Neural cell (in vitro differentiated cells): ENCODE results near the gene CALCR. TPM values are rescaled to one million over a fixed set of nuclear protein-coding genes. Genes with fewer than 3 reads are reported as not detected.

ENCODE experiments used
- H2AFZ ChIP-seq: fragments of 200-600, 300-800 bp; sonication (generic), shearing (Covaris generic); 2 replicates; pipeline ENCODE4 v1.6.0; 2014; ENCODE audit warnings: low read depth, mild to moderate bottlenecking, antibody characterized with exemption, low read length, moderate library complexity
- H3F3A ChIP-seq: fragments of 200-600 bp; shearing (Covaris generic); 2 replicates; pipeline ENCODE4 v1.6.1; 2016; ENCODE audit warnings: mild to moderate bottlenecking, moderate library complexity, mixed read lengths, antibody characterized with exemption, low read length; ENCODE audit not compliant: insufficient read depth, poor library complexity, severe bottlenecking
- H3K27ac ChIP-seq: fragments of 200-600, 300-800 bp; sonication (generic), shearing (Covaris generic); 2 replicates; pipeline ENCODE4 v1.5.1; 2014; ENCODE audit warnings: mild to moderate bottlenecking, low read length, moderate library complexity
- H3K27me3 ChIP-seq: fragments of 300-800, 200-600 bp; sonication (generic), shearing (Covaris generic); 2 replicates; pipeline ENCODE4 v1.6.0; 2014; ENCODE audit warnings: mild to moderate bottlenecking, low read depth, low read length, moderate library complexity; ENCODE audit not compliant: insufficient read depth
- H3K36me3 ChIP-seq: fragments of 300-800, 200-600 bp; sonication (generic), shearing (Covaris generic); 2 replicates; pipeline ENCODE4 v1.5.1; 2014; ENCODE audit warnings: mild to moderate bottlenecking, antibody characterized with exemption, low read length, moderate library complexity; ENCODE audit not compliant: insufficient read depth
- H3K4me2 ChIP-seq: fragments of 300-800, 200-600 bp; sonication (generic), shearing (Covaris generic); 2 replicates; pipeline ENCODE4 v1.6.0; 2014; ENCODE audit warnings: mild to moderate bottlenecking, low read length
- H3K4me3 ChIP-seq: fragments of 300-800, 200-600 bp; sonication (generic), shearing (Covaris generic); 2 replicates; pipeline ENCODE4 v1.5.1; 2014; ENCODE audit warnings: mild to moderate bottlenecking, low read length, moderate library complexity
- H3K79me2 ChIP-seq: fragments of 200-600 bp; shearing (Covaris generic); replicated peaks from 2 replicates; pipeline ENCODE4 v1.6.0; 2014; ENCODE audit warnings: mild to moderate bottlenecking, low read length, moderate library complexity; ENCODE audit not compliant: insufficient read depth
- H3K9ac ChIP-seq: fragments of 300-800, 200-600 bp; sonication (generic), shearing (Covaris generic); 2 replicates; pipeline ENCODE4 v1.6.1; 2016; ENCODE audit warnings: mild to moderate bottlenecking, low read length, mixed read lengths
- H3K9me2 ChIP-seq: fragments of 200-600 bp; shearing (Covaris generic); 2 replicates; pipeline ENCODE4 v1.6.1; 2016; ENCODE audit warnings: mild to moderate bottlenecking, low read length, mixed read lengths; ENCODE audit not compliant: insufficient read depth
- H3K9me3 ChIP-seq: fragments of 200-600, 300-800 bp; sonication (generic), shearing (Covaris generic); 2 replicates; pipeline ENCODE4 v1.6.1; 2016; ENCODE audit warnings: mild to moderate bottlenecking, mixed run types, low read length, moderate library complexity, mixed read lengths
- H4K20me1 ChIP-seq: fragments of 200-600 bp; shearing (Covaris generic); 2 replicates; pipeline ENCODE4 v1.6.1; 2016; ENCODE audit warnings: mild to moderate bottlenecking, mixed run types; ENCODE audit not compliant: insufficient read depth
- CTCF ChIP-seq: fragments of 450-650 bp; IDR thresholded peaks from 2 replicates; pipeline ENCODE4 v1.5.1; 2014; ENCODE audit warnings: antibody characterized with exemption, mild to moderate bottlenecking, moderate library complexity; ENCODE audit not compliant: poor library complexity, severe bottlenecking
- EP300 ChIP-seq: fragments of 450-650 bp; conservative IDR thresholded peaks from 2 replicates; pipeline ENCODE4 v1.6.1; 2014; ENCODE audit warnings: antibody characterized with exemption, mild to moderate bottlenecking, moderate library complexity; ENCODE audit not compliant: poor library complexity, severe bottlenecking
- EZH2 ChIP-seq: fragments of 200-600, 300-800 bp; shearing (Covaris generic), sonication (generic); IDR thresholded peaks from 2 replicates; pipeline ENCODE4 v1.6.1; 2014; ENCODE audit warnings: antibody characterized with exemption, low read length, borderline replicate concordance, mild to moderate bottlenecking; ENCODE audit not compliant: insufficient read depth, poor library complexity, severe bottlenecking
- MXI1 ChIP-seq: fragments of 450-650 bp; conservative IDR thresholded peaks from 2 replicates; pipeline ENCODE4 v1.6.1; 2014; ENCODE audit warnings: antibody characterized with exemption, mild to moderate bottlenecking; ENCODE audit not compliant: poor library complexity, severe bottlenecking
- POLR2AphosphoS5 ChIP-seq: IDR thresholded peaks from 2 replicates; pipeline ENCODE4 v1.6.1; 2012
- RAD21 ChIP-seq: fragments of 450-650 bp; conservative IDR thresholded peaks from 2 replicates; pipeline ENCODE4 v1.6.1; 2014; ENCODE audit warnings: antibody characterized with exemption, mild to moderate bottlenecking, moderate library complexity
- REST ChIP-seq: IDR thresholded peaks from 2 replicates; pipeline ENCODE4 v1.6.1; 2012; ENCODE audit warnings: borderline replicate concordance
- SMC3 ChIP-seq: fragments of 450-650 bp; conservative IDR thresholded peaks from 2 replicates; pipeline ENCODE4 v1.6.1; 2014; ENCODE audit warnings: antibody characterized with exemption, mild to moderate bottlenecking, moderate library complexity; ENCODE audit not compliant: poor library complexity
- TAF1 ChIP-seq: IDR thresholded peaks from 2 replicates; pipeline ENCODE4 v1.6.1; 2012; ENCODE audit warnings: low read depth
- polyA plus RNA-seq: library from polyadenylated mRNA; depleted of rRNA; stranded (reverse); fragments of >200 nt; gene quantifications from 2 replicates; pipeline ENCODE4 v1.2.3, GENCODE V29; 2014

Gene CALCR
- polyA plus RNA-seq, 1 donor from 2014 or later = 3.6 TPM

- no peak overlapping the region for H3K27ac ChIP-seq
- H4K20me1 ChIP-seq = no peaks in the 10 kb centered on the region
- no peaks in the 10 kb centered on the region for H3K79me2 ChIP-seq
- H3F3A ChIP-seq = no peaks in the 10 kb centered on the region
- no peaks in the 10 kb centered on the region for H3K36me3 ChIP-seq
- H3K4me2 ChIP-seq = no peak overlapping the region
- H3K27me3 ChIP-seq = no peaks in the 10 kb centered on the region
- no peak overlapping the region for H3K9ac ChIP-seq
- H3K9me2 ChIP-seq = no peaks in the 10 kb centered on the region
- H3K9me3 ChIP-seq = no peaks in the 10 kb centered on the region
- no peak overlapping the region for H2AFZ ChIP-seq
- H3K4me3 ChIP-seq = no peak overlapping the region
- no peak for TF ChIP-seq CTCF
- no peak for TF ChIP-seq EZH2
- no peak for TF ChIP-seq MXI1
- no peak for TF ChIP-seq SMC3
- no peak for TF ChIP-seq EP300
- TF ChIP-seq POLR2AphosphoS5 = no peak
- no peak for TF ChIP-seq TAF1
- TF ChIP-seq RAD21 = no peak
- TF ChIP-seq REST = no peak
These were observed 43.8 kb downstream of the CALCR start for GRCh38 chr7:93530701-93531100.

GRCh38 chr7:93516834-93517233 is 57.7 kb downstream of the CALCR start:
- TF ChIP-seq REST (no peak), TAF1 (no peak), EZH2 (no peak), EP300 (no peak), RAD21 (no peak), CTCF (no peak), SMC3 (no peak), POLR2AphosphoS5 (no peak), MXI1 (no peak)
- no peaks in the 10 kb centered on the region for H3K9me3 ChIP-seq
- no peak overlapping the region for H3K9ac ChIP-seq
- no peaks in the 10 kb centered on the region for H3K36me3 ChIP-seq
- no peaks in the 10 kb centered on the region for H3K79me2 ChIP-seq
- no peak overlapping the region for H3K4me2 ChIP-seq
- H3K27me3 ChIP-seq = no peaks in the 10 kb centered on the region
- H2AFZ ChIP-seq = no peak overlapping the region
- no peak overlapping the region for H3K27ac ChIP-seq
- H3K4me3 ChIP-seq = no peak overlapping the region
- no peaks in the 10 kb centered on the region for H3K9me2 ChIP-seq
- no peaks in the 10 kb centered on the region for H4K20me1 ChIP-seq
- H3F3A ChIP-seq = no peaks in the 10 kb centered on the region
